PC-3 (cell line): ENCODE data around the gene WDR82. TPM values are rescaled to one million over a fixed set of nuclear protein-coding genes. Genes with fewer than 3 reads are reported as not detected.

Source experiments
- ATAC-seq: fragments of 200-7000 bp; cut with Tn5 transposase; 2 replicates; pipeline ENCODE4 v1.9.1; 2020; ENCODE audit warnings: mild to moderate bottlenecking, moderate library complexity
- BruUV-seq: library from RNA; stranded (reverse); fragments of 400-500 nt; replicated peaks from 2 replicates; lab custom pipeline; 2021; lab: Mats Ljungman, UMichigan
- CTCF ChIA-PET: fragments of 300-600 bp; sonication (Branson Sonifier 250); formaldehyde crosslinking; loops from one replicate; lab custom pipeline; 2022; ENCODE audit warnings: antibody characterized with exemption; lab: Charles Lee
- POLR2A ChIA-PET: fragments of 300-600 bp; sonication (Branson Sonifier 250); formaldehyde crosslinking; loops from one replicate; lab custom pipeline; 2022; ENCODE audit warnings: antibody characterized with exemption; ENCODE audit not compliant: unreplicated experiment; lab: Charles Lee
- DNase-seq: peaks from one replicate; pipeline ENCODE4 v3.0.0-alpha.2; 2015
- H2AFZ ChIP-seq: fragments of 300-600 bp; sonication (generic); 2 replicates; pipeline ENCODE4 v1.6.0; 2016; ENCODE audit warnings: antibody characterized with exemption, low read length
- H3F3A ChIP-seq: fragments of 300-600 bp; sonication (generic); one replicate; pipeline ENCODE4 v1.6.0; 2017; ENCODE audit warnings: antibody characterized with exemption, low read length, control low read depth, mild to moderate bottlenecking; ENCODE audit not compliant: unreplicated experiment
- H3K27ac ChIP-seq: fragments of 300-600 bp; sonication (generic); 2 replicates; pipeline ENCODE4 v1.5.1; 2016; ENCODE audit warnings: mild to moderate bottlenecking, low read length
- H3K27me3 ChIP-seq: fragments of 300-600 bp; sonication (generic); 2 replicates; pipeline ENCODE4 v1.6.1; 2016; ENCODE audit warnings: low read length, mixed read lengths
- H3K36me3 ChIP-seq: fragments of 300-600 bp; sonication (generic); 2 replicates; pipeline ENCODE4 v1.6.1; 2016; ENCODE audit warnings: low read depth, mixed run types, low read length, mixed read lengths
- H3K4me1 ChIP-seq: fragments of 300-600 bp; sonication (generic); 2 replicates; pipeline ENCODE4 v1.5.1; 2016; ENCODE audit warnings: low read length; ENCODE audit not compliant: insufficient read depth
- H3K4me2 ChIP-seq: fragments of 300-600 bp; sonication (generic); 2 replicates; pipeline ENCODE4 v1.6.0; 2016; ENCODE audit warnings: low read length
- H3K4me3 ChIP-seq: fragments of 300-600 bp; sonication (generic); 2 replicates; pipeline ENCODE4 v1.5.1; 2016; ENCODE audit warnings: mild to moderate bottlenecking, low read length, mixed read lengths
- H3K79me2 ChIP-seq: fragments of 300-600 bp; sonication (generic); 2 replicates; pipeline ENCODE4 v1.6.1; 2017; ENCODE audit warnings: low read length, mixed read lengths
- H3K9ac ChIP-seq: fragments of 300-600 bp; sonication (generic); 2 replicates; pipeline ENCODE4 v1.6.0; 2016; ENCODE audit warnings: mild to moderate bottlenecking, low read length
- H3K9me2 ChIP-seq: fragments of 300-600 bp; sonication (generic); replicated peaks from 2 replicates; pipeline ENCODE4 v1.6.1; 2016; ENCODE audit warnings: mixed run types, low read length, mixed read lengths
- H3K9me3 ChIP-seq: fragments of 300-600 bp; sonication (generic); 2 replicates; pipeline ENCODE4 v1.6.1; 2016; ENCODE audit warnings: low read length, mixed read lengths
- H4K20me1 ChIP-seq: fragments of 300-600 bp; sonication (generic); 2 replicates; pipeline ENCODE4 v1.6.1; 2016; ENCODE audit warnings: low read length, mixed read lengths
- EZH2 ChIP-seq: fragments of 300-600 bp; sonication (generic); IDR thresholded peaks from one replicate; pipeline ENCODE4 v1.6.1; 2017; ENCODE audit warnings: antibody characterized with exemption, mild to moderate bottlenecking, low read length; ENCODE audit not compliant: unreplicated experiment
- EZH2phosphoT487 ChIP-seq: fragments of 300-600 bp; sonication (generic); IDR thresholded peaks from 2 replicates; pipeline ENCODE4 v1.6.1; 2018; ENCODE audit warnings: mild to moderate bottlenecking, antibody characterized with exemption, low read length, borderline replicate concordance
- intact Hi-C: fragments of 100-400 bp; cut with micrococcal nuclease; formaldehyde crosslinking; loops from 2 replicates; pipeline ENCODE4 v1.9.0; 2023
- total RNA-seq: library from RNA; depleted of rRNA; stranded (reverse); fragments of >200 nt; gene quantifications from 2 replicates; pipeline ENCODE4 v1.2.3, GENCODE V29; 2014
- TF ChIP-seq, protein P1 (sequence below): fragments of 300-600 bp; sonication (generic); conservative IDR thresholded peaks from 2 replicates; pipeline ENCODE4 v1.5.1; 2017; ENCODE audit warnings: antibody characterized with exemption, low read depth, mild to moderate bottlenecking, low read length

WDR82 gene
- total RNA-seq, 1 experiment from 2014 or later, result 56.4 TPM

DNA sequence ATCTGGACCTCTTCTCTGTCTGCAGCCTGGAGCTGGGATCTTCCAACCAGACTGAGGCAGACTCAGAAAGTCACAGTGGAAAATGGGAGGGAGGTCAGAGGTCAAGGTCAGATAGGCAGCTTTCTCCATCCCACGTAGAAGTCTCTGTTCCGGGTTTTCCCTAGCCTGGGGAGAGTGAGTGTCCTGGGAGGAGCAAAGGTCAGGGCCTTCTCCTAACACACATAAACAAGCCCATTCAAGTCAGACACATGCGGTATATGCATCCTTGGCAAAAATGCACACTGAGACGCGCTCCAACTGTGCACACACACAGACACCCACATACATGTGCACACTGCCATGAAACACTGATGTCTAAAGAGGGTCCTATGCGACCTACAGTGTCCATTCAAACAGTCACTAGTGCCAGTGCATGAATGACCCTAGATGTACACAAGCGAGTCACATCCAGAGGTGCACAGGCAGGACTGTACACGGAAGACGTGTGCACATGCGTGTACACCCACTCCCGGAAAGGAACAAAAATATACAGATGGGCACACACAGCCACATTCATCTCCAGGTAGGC, 40.2 kb downstream of the WDR82 start:
- Histone ChIP-seq H3K79me2 (peaks cover 56% of the 10 kb centered on the region), H2AFZ (peak overlapping the region; percentile 95), H3K9ac (peak overlapping the region; percentile 88), H3K9me3 (no peaks in the 10 kb centered on the region), H3K4me3 (peak overlapping the region; percentile 97), H3K27ac (peak overlapping the region; percentile 93), H3K9me2 (no peaks in the 10 kb centered on the region), H3K4me1 (peaks cover 32% of the 10 kb centered on the region), H3F3A (no peaks in the 10 kb centered on the region), H3K36me3 (peaks cover 5% of the 10 kb centered on the region; the same call in 1 of the 2 replicates), H4K20me1 (no peaks in the 10 kb centered on the region), H3K4me2 (peak overlapping the region; percentile 82), H3K27me3 (no peaks in the 10 kb centered on the region)
- BruUV-seq, result TSS peak; percentile 82
- intact Hi-C loops, result loop anchor here (5.0 kb wide), 2 partner anchors 39 to 99 kb away; partner anchors contain the start of gene WDR82
- ChIA-PET POLR2A (interaction anchor here (0.7 to 1.0 kb wide), 3 partner anchors 21 to 40 kb away, joined by 3 to 11 read pairs (median 3); partner anchors contain the start of gene WDR82), CTCF (interaction anchor here (1.2 to 2.3 kb wide), 2 partner anchors 18 to 84 kb away, joined by 5 to 28 read pairs; partner anchors contain the start of gene POC1A)
- ATAC-seq, result peak; percentile 8
- TF ChIP-seq, protein P1, sequence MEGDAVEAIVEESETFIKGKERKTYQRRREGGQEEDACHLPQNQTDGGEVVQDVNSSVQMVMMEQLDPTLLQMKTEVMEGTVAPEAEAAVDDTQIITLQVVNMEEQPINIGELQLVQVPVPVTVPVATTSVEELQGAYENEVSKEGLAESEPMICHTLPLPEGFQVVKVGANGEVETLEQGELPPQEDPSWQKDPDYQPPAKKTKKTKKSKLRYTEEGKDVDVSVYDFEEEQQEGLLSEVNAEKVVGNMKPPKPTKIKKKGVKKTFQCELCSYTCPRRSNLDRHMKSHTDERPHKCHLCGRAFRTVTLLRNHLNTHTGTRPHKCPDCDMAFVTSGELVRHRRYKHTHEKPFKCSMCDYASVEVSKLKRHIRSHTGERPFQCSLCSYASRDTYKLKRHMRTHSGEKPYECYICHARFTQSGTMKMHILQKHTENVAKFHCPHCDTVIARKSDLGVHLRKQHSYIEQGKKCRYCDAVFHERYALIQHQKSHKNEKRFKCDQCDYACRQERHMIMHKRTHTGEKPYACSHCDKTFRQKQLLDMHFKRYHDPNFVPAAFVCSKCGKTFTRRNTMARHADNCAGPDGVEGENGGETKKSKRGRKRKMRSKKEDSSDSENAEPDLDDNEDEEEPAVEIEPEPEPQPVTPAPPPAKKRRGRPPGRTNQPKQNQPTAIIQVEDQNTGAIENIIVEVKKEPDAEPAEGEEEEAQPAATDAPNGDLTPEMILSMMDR, result no peak
- no peak for TF ChIP-seq EZH2
- TF ChIP-seq EZH2phosphoT487, result no peak
- no peak for DNase-seq

DNA sequence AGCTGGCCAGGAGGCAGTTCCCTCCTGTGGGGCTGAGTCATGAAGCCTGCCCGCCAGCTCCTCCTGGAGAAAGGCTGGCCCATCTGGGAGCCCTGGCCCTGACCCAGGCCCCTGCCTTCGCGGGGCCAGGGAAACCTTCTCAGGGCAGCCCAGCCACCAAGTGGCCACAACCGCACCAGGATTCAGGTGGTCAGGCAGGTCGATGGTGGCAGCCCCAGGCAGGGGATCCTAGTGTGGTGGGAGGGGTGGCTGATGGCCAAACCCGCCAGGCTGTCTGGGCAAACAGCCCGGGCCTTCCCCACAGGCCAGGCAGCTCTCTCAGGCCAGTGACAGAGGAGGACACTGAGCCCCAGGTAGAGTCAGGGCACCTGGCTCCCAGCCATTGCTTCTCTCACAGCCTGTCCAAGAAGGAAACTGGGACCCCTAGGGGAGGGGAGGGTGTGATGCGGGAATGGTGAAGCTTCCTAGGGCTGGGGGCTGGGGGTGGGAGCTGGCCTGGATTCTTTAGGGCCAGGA, 40.7 kb downstream of the WDR82 start:
- TF ChIP-seq, protein P1, result 0 out of 2 replicates have a peak, but pooled peaks have one; percentile 20
- TF ChIP-seq EZH2phosphoT487, result no peak
- TF ChIP-seq EZH2, result no peak
- peak overlapping the region; percentile 97 for H3K4me3 ChIP-seq
- intact Hi-C loops, result loop anchor here (1.0 to 5.0 kb wide), 3 partner anchors 17 to 100 kb away; partner anchors contain the start of gene WDR82
- ATAC-seq (peak; percentile 77), DNase-seq (peak; percentile 91)
- ChIA-PET CTCF (interaction anchor here (0.6 to 2.3 kb wide), 5 partner anchors 17 to 181 kb away, joined by 3 to 28 read pairs (median 5); partner anchors contain the start of gene POC1A), POLR2A (interaction anchor here (0.9 to 1.0 kb wide), 4 partner anchors 12 to 41 kb away, joined by 3 to 11 read pairs (median 8); partner anchors contain the start of gene WDR82)
- no peaks in the 10 kb centered on the region for H3F3A ChIP-seq
- H3K4me1 ChIP-seq, result peaks cover 32% of the 10 kb centered on the region
- H3K9me3 ChIP-seq, result no peaks in the 10 kb centered on the region
- H3K36me3 ChIP-seq, result peaks cover 5% of the 10 kb centered on the region; the same call in 1 of the 2 replicates
- BruUV-seq, result no TSS peak
- H3K9me2 ChIP-seq, result no peaks in the 10 kb centered on the region
- no peaks in the 10 kb centered on the region for H4K20me1 ChIP-seq
- H3K4me2 ChIP-seq, result peak overlapping the region; percentile 82
- peak overlapping the region; percentile 88 for H3K9ac ChIP-seq
- H3K27me3 ChIP-seq, result no peaks in the 10 kb centered on the region
- H2AFZ ChIP-seq, result peak overlapping the region; percentile 40; the same call in 1 of the 2 replicates
- H3K79me2 ChIP-seq, result peaks cover 56% of the 10 kb centered on the region
- peak overlapping the region; percentile 93 for H3K27ac ChIP-seq
